ENCODE data around the gene KLF2. TPM values are rescaled to one million over a fixed set of nuclear protein-coding genes. Genes with fewer than 3 reads are reported as not detected.

The KLF2 gene
- total RNA-seq, 1 experiment from 2014 or later = 1.9 TPM

DNA sequence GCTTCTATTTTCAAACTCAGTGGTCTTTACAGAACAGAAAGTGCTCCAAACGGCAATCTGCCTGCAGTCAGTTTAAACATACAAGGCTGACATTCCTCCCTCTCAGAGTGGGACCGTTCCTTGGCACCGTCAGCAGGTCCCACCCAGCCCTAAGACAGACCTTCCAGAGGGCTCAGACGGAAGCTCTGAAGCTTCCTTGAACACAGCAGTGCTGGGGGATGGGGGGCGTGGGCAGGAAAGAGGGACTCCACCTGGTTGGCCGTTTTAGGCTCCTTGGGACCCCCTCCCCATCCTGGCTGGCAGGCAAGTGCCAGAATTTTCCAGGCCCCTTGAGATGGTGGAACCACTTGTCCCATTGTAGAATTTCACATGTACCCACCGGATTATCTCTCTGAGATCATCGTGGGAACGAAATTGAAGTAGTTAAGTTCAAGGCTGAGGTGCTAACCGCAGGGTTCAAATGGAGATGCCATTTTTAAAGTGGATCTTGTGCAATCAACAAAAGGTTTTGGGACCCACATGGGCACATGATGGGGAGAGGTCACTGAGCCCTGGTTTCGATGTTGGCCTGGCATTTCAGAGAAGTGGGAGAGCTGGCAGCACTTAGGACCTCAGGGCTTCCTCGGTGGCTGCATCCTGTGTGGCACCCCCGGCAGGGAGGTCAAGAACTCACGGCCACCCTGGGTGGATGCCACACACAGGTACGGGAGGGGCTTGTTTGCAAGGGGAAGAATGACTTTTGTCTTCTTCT lies 46.2 kb downstream of the KLF2 start:
- BruUV-seq (replicated peaks) = no TSS peak
- intact Hi-C loops (cut with micrococcal nuclease; ENCODE audit: unreplicated experiment) = no loop called here
- Histone ChIP-seq H3K36me3 (ENCODE audit: insufficient read depth, low read length, poor library complexity, severe bottlenecking) (peaks cover 19% of the 10 kb centered on the region), H3K4me3 (ENCODE audit: low read depth, low read length, poor library complexity, severe bottlenecking) (no peak overlapping the region), H3K9me3 (ENCODE audit: low read depth, low read length, poor library complexity, severe bottlenecking) (no peaks in the 10 kb centered on the region), H3K27ac (ENCODE audit: low read depth, low read length, poor library complexity, severe bottlenecking) (no peak overlapping the region), H3K4me1 (ENCODE audit: insufficient read depth, low read length, poor library complexity, severe bottlenecking) (no peaks in the 10 kb centered on the region), H3K27me3 (replicated peaks; ENCODE audit: insufficient read depth, low read depth, low read length, poor library complexity) (no peaks in the 10 kb centered on the region)
- ChIA-PET CTCF (interaction anchor here (1.3 kb wide), 1 partner anchor 12 kb away, joined by 3 read pairs; no protein-coding TSS in a partner anchor), POLR2A (ENCODE audit: low non-redundant PET) (no interaction called here)
- TF ChIP-seq, protein P1, sequence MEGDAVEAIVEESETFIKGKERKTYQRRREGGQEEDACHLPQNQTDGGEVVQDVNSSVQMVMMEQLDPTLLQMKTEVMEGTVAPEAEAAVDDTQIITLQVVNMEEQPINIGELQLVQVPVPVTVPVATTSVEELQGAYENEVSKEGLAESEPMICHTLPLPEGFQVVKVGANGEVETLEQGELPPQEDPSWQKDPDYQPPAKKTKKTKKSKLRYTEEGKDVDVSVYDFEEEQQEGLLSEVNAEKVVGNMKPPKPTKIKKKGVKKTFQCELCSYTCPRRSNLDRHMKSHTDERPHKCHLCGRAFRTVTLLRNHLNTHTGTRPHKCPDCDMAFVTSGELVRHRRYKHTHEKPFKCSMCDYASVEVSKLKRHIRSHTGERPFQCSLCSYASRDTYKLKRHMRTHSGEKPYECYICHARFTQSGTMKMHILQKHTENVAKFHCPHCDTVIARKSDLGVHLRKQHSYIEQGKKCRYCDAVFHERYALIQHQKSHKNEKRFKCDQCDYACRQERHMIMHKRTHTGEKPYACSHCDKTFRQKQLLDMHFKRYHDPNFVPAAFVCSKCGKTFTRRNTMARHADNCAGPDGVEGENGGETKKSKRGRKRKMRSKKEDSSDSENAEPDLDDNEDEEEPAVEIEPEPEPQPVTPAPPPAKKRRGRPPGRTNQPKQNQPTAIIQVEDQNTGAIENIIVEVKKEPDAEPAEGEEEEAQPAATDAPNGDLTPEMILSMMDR (conservative IDR thresholded peaks at IDR 0.05; ENCODE audit: low read depth, low read length) = no peak
- TF ChIP-seq EZH2 (IDR thresholded peaks at IDR 0.05; ENCODE audit: borderline replicate concordance, low read depth, low read length, poor library complexity, severe bottlenecking) = no peak
- DNase-seq (ENCODE audit: low spot score) = no peak

DNA sequence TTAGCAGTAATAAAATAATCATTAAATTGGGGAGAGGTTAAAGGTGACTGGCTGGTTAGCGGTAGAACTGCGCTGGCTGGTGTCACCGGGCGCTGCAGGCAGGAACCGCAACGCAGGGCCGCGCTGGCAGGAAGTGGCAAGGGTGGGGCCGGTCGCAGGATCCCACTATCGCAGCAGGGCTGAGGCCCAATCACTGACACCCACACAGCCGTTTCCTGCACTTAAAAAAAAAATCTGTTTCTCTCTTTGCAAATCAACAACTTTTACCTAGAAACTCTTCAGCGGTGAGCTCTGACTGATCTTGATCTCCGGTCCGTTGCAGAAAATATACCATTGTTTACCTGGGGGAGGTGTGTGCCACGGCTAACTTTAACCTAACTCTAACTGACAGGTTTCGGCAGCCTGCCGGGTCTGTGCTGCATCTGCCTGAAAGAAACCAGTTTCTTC lies 46.9 kb downstream of the KLF2 start:
- H3K27ac ChIP-seq (ENCODE audit: low read depth, low read length, poor library complexity, severe bottlenecking) = no peak overlapping the region
- no peaks in the 10 kb centered on the region for H3K27me3 ChIP-seq (replicated peaks; ENCODE audit: insufficient read depth, low read depth, low read length, poor library complexity)
- peaks cover 26% of the 10 kb centered on the region for H3K36me3 ChIP-seq (ENCODE audit: insufficient read depth, low read length, poor library complexity, severe bottlenecking)
- no peak overlapping the region for H3K4me3 ChIP-seq (ENCODE audit: low read depth, low read length, poor library complexity, severe bottlenecking)
- intact Hi-C loops (cut with micrococcal nuclease; ENCODE audit: unreplicated experiment) = no loop called here
- no TSS peak for BruUV-seq (replicated peaks)
- H3K9me3 ChIP-seq (ENCODE audit: low read depth, low read length, poor library complexity, severe bottlenecking) = no peaks in the 10 kb centered on the region
- no peaks in the 10 kb centered on the region for H3K4me1 ChIP-seq (ENCODE audit: insufficient read depth, low read length, poor library complexity, severe bottlenecking)
- POLR2A ChIA-PET (ENCODE audit: low non-redundant PET) = no interaction called here
- CTCF ChIA-PET = interaction anchor here (1.3 kb wide), 1 partner anchor 11 kb away, joined by 3 read pairs; no protein-coding TSS in a partner anchor
- TF ChIP-seq, protein P1 (conservative IDR thresholded peaks at IDR 0.05; ENCODE audit: low read depth, low read length) = no peak
- no peak for TF ChIP-seq EZH2 (IDR thresholded peaks at IDR 0.05; ENCODE audit: borderline replicate concordance, low read depth, low read length, poor library complexity, severe bottlenecking)
- no peak for DNase-seq (ENCODE audit: low spot score)

DNA sequence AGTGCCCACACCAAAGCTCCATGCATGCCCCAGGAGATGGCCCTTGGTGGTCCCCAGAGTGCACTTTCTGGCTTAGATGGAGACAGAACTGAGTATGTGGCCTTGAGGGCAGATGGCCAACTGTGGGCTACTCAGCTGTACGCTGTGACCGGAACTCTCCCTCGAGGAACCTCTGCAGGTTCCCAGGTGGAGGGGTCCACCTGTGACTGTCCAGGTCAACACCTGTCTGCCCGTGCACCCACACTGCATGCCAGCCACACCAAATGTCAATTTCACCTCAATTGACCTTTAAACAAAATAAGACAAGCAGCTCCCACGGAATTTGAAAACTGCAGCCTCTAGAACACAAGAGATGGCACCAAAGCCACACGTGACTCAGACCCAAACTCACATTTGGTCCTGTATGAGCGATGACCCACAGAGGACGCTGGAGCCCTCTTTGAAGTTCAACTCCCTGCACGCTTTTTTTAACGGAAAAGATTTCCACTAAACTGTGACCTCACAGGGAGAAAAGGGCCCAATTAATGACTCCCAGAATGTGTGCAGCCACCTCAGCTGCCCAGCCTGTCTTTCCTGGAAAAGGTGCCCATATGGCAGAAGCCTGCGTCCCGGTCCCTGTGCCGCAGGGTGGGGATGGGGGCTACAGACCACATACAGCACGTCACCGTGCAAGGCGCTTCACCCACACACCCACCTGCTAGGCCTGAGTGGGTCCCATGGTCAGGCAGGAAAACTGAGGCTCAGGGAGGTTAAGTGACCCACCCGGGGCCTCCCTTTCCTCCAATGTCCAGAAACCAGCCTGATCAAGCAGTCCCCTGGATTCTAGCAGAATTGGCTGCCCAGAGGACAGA lies 47.7 kb downstream of the KLF2 start:
- TF ChIP-seq, protein P1 (conservative IDR thresholded peaks at IDR 0.05; ENCODE audit: low read depth, low read length) = no peak
- TF ChIP-seq EZH2 (IDR thresholded peaks at IDR 0.05; ENCODE audit: borderline replicate concordance, low read depth, low read length, poor library complexity, severe bottlenecking) = no peak
- POLR2A ChIA-PET (ENCODE audit: low non-redundant PET) = no interaction called here
- DNase-seq (ENCODE audit: low spot score) = no peak
- Histone ChIP-seq H3K9me3 (ENCODE audit: low read depth, low read length, poor library complexity, severe bottlenecking) (no peaks in the 10 kb centered on the region), H3K4me1 (ENCODE audit: insufficient read depth, low read length, poor library complexity, severe bottlenecking) (no peaks in the 10 kb centered on the region), H3K27me3 (replicated peaks; ENCODE audit: insufficient read depth, low read depth, low read length, poor library complexity) (no peaks in the 10 kb centered on the region), H3K27ac (ENCODE audit: low read depth, low read length, poor library complexity, severe bottlenecking) (no peak overlapping the region), H3K4me3 (ENCODE audit: low read depth, low read length, poor library complexity, severe bottlenecking) (no peak overlapping the region), H3K36me3 (ENCODE audit: insufficient read depth, low read length, poor library complexity, severe bottlenecking) (peaks cover 33% of the 10 kb centered on the region)
- CTCF ChIA-PET = no interaction called here
- BruUV-seq (replicated peaks) = no TSS peak
- intact Hi-C loops (cut with micrococcal nuclease; ENCODE audit: unreplicated experiment) = no loop called here

Data from A673 (cell line).